NCI-H187 (cell line): Measurements from ENCODE around the gene KIF26B.
"Not testable (repeated sequence)": the region's sequence is repeated elsewhere in the genome, so short reads cannot be mapped to it uniquely, and the experiment has no call there.

Experiments used
- DNase-seq, 2 experiments: peaks; one replicate each; lab custom pipeline; 2025; lab: John Stamatoyannopoulos, UW

Gene KIF26B

GRCh38 chr1:245388687-245389086 lies 233.9 kb downstream of the KIF26B start:
- no peak for DNase-seq

DNA sequence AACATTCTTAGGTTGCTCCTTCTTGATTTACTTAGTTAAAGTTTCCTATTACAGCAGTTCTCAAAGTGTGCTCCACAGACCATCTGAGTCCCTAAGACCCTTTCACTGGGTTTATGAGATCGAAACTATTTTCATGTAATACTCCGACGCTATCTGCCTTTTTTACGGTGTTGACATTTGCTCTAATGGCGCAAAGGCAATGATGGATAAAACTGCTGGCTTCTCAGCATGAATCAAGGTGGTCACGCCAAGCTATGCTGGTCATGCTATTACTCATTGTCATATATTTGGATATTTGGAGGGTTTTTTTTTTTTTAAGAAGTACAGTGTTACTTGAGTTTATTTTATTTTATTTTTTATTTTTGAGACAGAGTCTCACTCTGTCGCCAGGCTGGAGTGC lies 235.1 kb downstream of the KIF26B start:
- DNase-seq = no peak

GRCh38 chr1:245390975-245391374 lies 236.2 kb downstream of the KIF26B start:
- no peak for DNase-seq

- no peak for DNase-seq
These were observed 238.9 kb downstream of the KIF26B start for GRCh38 chr1:245393694-245394093.

DNA sequence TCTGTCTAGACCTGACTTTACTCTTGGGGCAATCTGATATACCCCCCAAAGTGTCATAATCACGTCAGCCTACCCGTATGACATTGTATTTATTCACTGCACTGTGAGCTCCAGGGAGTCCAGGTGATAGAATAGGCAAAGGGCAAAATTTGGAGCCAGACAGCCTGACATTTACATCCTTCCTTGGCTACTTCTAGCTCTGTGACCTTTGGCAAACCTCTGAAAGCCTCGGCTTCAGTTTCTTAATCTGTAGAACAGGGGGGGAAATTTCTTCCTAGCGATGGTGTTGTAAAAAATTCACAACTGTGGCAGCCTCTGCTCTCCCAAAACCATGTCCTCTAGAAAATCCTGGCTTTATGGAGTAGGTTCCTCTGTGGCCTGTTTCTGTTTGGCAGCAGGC lies 240.9 kb downstream of the KIF26B start:
- DNase-seq = no peak

- DNase-seq = no peak
These were observed 241.8 kb downstream of the KIF26B start for GRCh38 chr1:245396615-245397014.

GRCh38 chr1:245397771-245398170 lies 243.0 kb downstream of the KIF26B start:
- no peak for DNase-seq

GRCh38 chr1:245398180-245398579 lies 243.4 kb downstream of the KIF26B start:
- DNase-seq = no peak

GRCh38 chr1:245401881-245402587 lies 247.2 kb downstream of the KIF26B start:
- DNase-seq = no peak

GRCh38 chr1:245402998-245403397 lies 248.2 kb downstream of the KIF26B start:
- DNase-seq = not testable (repeated sequence)

DNA sequence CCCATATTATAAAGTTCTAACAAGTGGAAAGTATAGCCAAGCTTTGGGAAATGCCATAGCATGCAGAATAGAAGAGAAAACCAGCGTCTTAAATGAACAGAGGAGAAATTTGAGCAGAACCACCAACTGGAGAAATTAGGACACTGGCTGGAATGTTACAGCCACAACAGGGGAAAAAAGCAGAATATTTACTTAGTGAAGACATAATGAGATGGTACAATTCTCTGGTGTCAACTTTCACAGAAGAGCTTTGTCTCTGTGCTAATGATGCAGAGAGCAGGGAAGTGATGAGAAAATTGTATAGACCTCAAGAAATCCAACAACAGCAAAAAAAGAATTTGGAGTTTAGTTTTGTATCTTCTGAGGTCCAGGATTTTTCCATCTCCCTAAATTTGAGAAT lies 249.7 kb downstream of the KIF26B start:
- DNase-seq = no peak

DNA sequence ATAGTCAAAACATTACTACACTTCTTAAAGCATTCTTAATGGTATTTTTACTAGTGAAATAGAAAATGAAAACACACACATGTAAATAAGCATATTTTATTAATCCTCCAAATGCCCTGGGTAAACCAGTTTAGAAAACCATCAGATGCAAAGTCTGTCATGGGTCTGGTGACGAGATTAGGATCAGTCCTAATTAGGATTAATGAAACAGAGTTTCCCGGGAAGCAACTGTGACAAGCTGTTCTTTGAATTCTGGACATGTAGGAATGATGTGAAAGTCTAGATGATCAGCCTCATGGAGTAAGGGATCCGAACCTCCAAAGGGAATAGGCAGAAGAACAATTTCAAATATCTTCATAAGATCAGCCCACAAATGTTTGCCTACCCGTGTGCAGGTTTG lies 250.2 kb downstream of the KIF26B start:
- no peak for DNase-seq

- DNase-seq = no peak
These were observed 251.6 kb downstream of the KIF26B start for GRCh38 chr1:245406426-245406825.

GRCh38 chr1:245407983-245408382 lies 253.2 kb downstream of the KIF26B start:
- DNase-seq = no peak

DNA sequence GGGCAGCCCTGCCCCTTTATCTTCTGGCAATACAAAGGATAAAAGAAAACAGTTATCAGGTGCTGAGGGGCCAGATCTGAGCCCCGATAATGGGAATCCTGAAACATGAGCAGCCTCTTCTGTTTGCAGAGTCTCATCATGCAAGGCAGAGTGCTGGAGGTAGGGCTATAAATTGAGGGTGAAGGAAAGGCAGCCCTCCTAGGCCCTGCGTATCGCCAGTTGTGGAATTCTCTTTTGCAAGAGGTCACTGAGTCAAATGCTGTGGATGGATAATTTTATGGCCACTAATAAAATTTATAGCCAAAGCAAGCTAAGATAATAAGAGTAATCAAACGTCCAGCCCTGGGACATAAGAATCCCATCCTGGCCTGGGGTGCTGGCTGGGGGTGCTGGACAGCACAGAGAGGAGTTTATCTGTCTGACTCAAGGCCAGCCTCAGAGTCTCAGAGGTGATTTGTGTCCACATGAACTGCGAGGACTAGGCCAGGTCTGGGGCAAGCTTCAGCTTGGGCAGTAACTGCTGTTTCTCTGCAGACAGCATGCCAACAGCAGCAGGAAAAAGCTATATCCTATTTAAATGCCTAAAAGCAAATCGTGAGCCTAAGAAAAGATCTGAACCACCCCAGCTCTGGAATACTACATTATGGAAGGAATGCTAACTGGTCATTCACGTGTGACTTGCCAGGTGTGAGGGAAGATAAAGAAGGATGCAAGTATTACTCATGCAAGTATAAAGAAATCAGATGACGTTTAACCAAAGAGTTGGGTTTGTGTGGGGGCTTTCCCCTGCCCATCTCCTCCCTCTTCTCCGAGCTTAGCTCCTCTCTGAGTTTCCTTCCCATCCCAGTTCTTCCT lies 254.8 kb downstream of the KIF26B start:
- DNase-seq = no peak

- DNase-seq = no peak
These were observed 256.7 kb downstream of the KIF26B start for GRCh38 chr1:245411245-245412036.

DNA sequence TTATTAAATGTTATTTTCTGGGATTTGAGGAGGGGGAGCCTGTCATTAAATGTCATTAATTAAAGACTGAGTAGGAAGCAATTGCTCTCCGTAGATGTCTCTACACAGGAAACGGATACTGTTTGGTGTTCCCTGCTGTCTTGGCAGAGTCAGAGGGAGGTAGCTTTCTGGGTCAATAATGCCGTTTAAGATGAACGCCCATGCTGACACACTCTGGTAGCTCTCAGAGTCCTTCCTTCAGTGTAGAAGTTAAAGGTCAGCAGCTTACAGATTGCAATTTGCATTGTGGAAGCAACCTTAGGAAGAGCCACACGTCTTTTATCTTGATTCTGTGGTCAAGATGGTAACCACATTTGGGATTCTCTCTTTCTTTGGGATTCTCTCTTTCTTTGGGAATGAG lies 257.5 kb downstream of the KIF26B start:
- DNase-seq = no peak

DNA sequence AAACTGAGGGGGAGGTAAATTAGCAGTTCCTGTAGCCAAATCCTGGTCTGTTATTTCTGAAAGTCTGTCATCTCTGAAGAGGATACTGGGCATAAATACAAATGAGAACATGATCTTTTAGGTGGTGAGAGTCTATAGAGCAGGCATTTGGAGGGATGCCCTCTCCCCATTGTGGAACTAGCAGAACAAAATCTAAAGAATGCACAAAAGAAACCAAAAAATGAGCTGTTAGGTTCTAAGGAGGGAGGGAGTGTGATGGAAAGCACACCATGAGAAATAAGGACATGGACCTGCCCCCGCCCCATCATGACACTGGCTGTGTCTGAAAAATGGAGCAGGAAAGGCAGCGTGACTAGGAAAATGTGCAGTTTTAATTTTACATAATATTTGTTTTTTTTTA lies 262.0 kb downstream of the KIF26B start:
- DNase-seq = no peak

- DNase-seq = no peak
These were observed 263.3 kb downstream of the KIF26B start for GRCh38 chr1:245418077-245418476.

GRCh38 chr1:245419461-245419978 lies 264.7 kb downstream of the KIF26B start:
- DNase-seq = no peak

DNA sequence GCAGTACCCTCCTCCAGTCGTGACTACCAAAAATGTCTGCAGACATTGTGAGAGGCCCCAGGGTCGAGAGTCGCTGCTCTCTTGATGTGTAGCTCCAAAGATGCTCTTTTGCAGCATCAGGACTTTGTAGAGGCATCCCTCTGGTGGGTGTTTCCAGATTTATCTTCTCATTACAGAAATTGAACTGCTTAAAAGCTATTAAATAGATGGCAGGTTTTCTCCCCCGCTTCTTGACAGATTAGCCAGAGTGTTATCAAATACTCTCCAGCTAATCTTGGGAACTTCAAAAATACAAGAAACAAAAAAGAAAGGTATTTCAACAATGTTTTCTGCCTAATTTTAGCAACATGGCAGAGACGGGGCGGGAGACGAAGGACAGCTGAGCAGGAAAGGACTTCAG lies 265.2 kb downstream of the KIF26B start:
- no peak for DNase-seq

GRCh38 chr1:245420926-245421325 lies 266.1 kb downstream of the KIF26B start:
- no peak for DNase-seq
